Activated CD8-positive, alpha-beta memory T cell treated with anti-CD3 and anti-CD28 coated beads, Interleukin-2, amount 50 U/mL, for 48 hours (primary cell): ENCODE measurements around the gene CDR2.

Source experiments
- DNase-seq: peaks from one replicate; pipeline ENCODE4 v3.0.0-alpha.2; 2020

The CDR2 gene

GRCh38 chr16:22348291-22348690 is 26.1 kb downstream of the CDR2 start:
- DNase-seq: no peak

- DNase-seq: no peak
Observed at GRCh38 chr16:22347100-22347820, 27.2 kb downstream of the CDR2 start.

- no peak for DNase-seq
Observed at GRCh38 chr16:22346483-22346882, 27.9 kb downstream of the CDR2 start.

GRCh38 chr16:22342082-22342481 is 32.3 kb downstream of the CDR2 start:
- DNase-seq: no peak

GRCh38 chr16:22340945-22341344 is 33.5 kb downstream of the CDR2 start:
- DNase-seq: no peak

GRCh38 chr16:22337849-22338635 is 36.4 kb downstream of the CDR2 start:
- no peak for DNase-seq

GRCh38 chr16:22337045-22337444 is 37.4 kb downstream of the CDR2 start:
- no peak for DNase-seq

GRCh38 chr16:22336581-22336980 is 37.8 kb downstream of the CDR2 start:
- DNase-seq: no peak

GRCh38 chr16:22335668-22336246 is 38.7 kb downstream of the CDR2 start:
- no peak for DNase-seq

- no peak for DNase-seq
Observed at GRCh38 chr16:22333457-22333994, 40.9 kb downstream of the CDR2 start.

- DNase-seq: no peak
Observed at GRCh38 chr16:22330326-22330725, 44.1 kb downstream of the CDR2 start.

GRCh38 chr16:22329199-22329695 is 45.2 kb downstream of the CDR2 start:
- DNase-seq: no peak

GRCh38 chr16:22328081-22328725 is 46.2 kb downstream of the CDR2 start:
- no peak for DNase-seq

- DNase-seq: no peak
Observed at GRCh38 chr16:22327446-22327775, 47.0 kb downstream of the CDR2 start.

GRCh38 chr16:22326771-22327445 is 47.5 kb downstream of the CDR2 start:
- no peak for DNase-seq

GRCh38 chr16:22326369-22326652 is 48.1 kb downstream of the CDR2 start:
- no peak for DNase-seq

GRCh38 chr16:22325598-22326368 is 48.6 kb downstream of the CDR2 start:
- DNase-seq: peak; percentile 48

GRCh38 chr16:22324787-22325597 is 49.4 kb downstream of the CDR2 start:
- DNase-seq: peak; percentile 38

- peak; percentile 46 for DNase-seq
Observed at GRCh38 chr16:22323959-22324786, 50.2 kb downstream of the CDR2 start.
